Amniotic epithelial cell (primary cell): ENCODE results near the gene CLDN6.

Experiments used
- DNase-seq: peaks from one replicate; pipeline ENCODE4 v3.0.0-alpha.2; 2010; ENCODE audit warnings: low read depth

CLDN6 gene

GRCh38 chr16:3013491-3013951 lies 4.5 kb downstream of the CLDN6 start:
- no peak for DNase-seq

GRCh38 chr16:3012828-3013420 lies 5.1 kb downstream of the CLDN6 start, which contains the start of gene CLDN9:
Gene CLDN9, plus strand, starts transcription at chr16:3012923. Its CDS starts 440 bp downstream, at chr16:3013363.
- DNase-seq = no peak

- DNase-seq = no peak
These were observed 5.7 kb downstream of the CLDN6 start for GRCh38 chr16:3012246-3012645.

- no peak for DNase-seq
These were observed 7.5 kb downstream of the CLDN6 start for GRCh38 chr16:3010510-3010909.

- no peak for DNase-seq
These were observed 8.2 kb downstream of the CLDN6 start for GRCh38 chr16:3009568-3010390.

GRCh38 chr16:3008690-3009037 lies 9.3 kb downstream of the CLDN6 start:
- no peak for DNase-seq

- DNase-seq = no peak
These were observed 9.9 kb downstream of the CLDN6 start for GRCh38 chr16:3007957-3008689.

- no peak for DNase-seq
These were observed 10.7 kb downstream of the CLDN6 start for GRCh38 chr16:3007059-3007956.

- no peak for DNase-seq
These were observed 13.2 kb downstream of the CLDN6 start for GRCh38 chr16:3004781-3005284.

- no peak for DNase-seq
These were observed 13.7 kb downstream of the CLDN6 start for GRCh38 chr16:3004319-3004718.

- DNase-seq = peak; percentile 97
These were observed 14.3 kb downstream of the CLDN6 start for GRCh38 chr16:3003582-3004270.

- no peak for DNase-seq
These were observed 16.7 kb downstream of the CLDN6 start for GRCh38 chr16:3001316-3001715.

GRCh38 chr16:3000540-3000939 lies 17.4 kb downstream of the CLDN6 start:
- DNase-seq = no peak

GRCh38 chr16:2999929-3000328 lies 18.1 kb downstream of the CLDN6 start:
- no peak for DNase-seq

GRCh38 chr16:2996298-2996697 lies 21.7 kb downstream of the CLDN6 start:
- no peak for DNase-seq

- DNase-seq = no peak
These were observed 25.5 kb downstream of the CLDN6 start for GRCh38 chr16:2992383-2993081.

- no peak for DNase-seq
These were observed 26.3 kb downstream of the CLDN6 start for GRCh38 chr16:2991566-2992261.

GRCh38 chr16:2990891-2991290 lies 27.1 kb downstream of the CLDN6 start:
- no peak for DNase-seq

- no peak for DNase-seq
These were observed 29.3 kb downstream of the CLDN6 start for GRCh38 chr16:2988590-2989099.

- DNase-seq = no peak
These were observed 30.1 kb downstream of the CLDN6 start for GRCh38 chr16:2987833-2988232.
